GM12873 (cell line): ENCODE results near the gene INTS1.

ENCODE experiments used
- CTCF ChIP-seq: IDR thresholded peaks from 2 replicates; pipeline ENCODE4 v1.5.1; 2012; ENCODE audit warnings: low read depth, mild to moderate bottlenecking, moderate library complexity, low read length, control low read depth; ENCODE audit not compliant: insufficient read depth; ENCODE audit errors: missing control alignments

INTS1 gene

GRCh38 chr7:1449951-1450350 is 54.2 kb downstream of the INTS1 start:
- no peak for TF ChIP-seq CTCF

- TF ChIP-seq CTCF = no peak
Measured at GRCh38 chr7:1449501-1449900, 54.7 kb downstream of the INTS1 start.

GRCh38 chr7:1448958-1449357 is 55.2 kb downstream of the INTS1 start:
- TF ChIP-seq CTCF = peak; percentile 6

- no peak for TF ChIP-seq CTCF
Measured at GRCh38 chr7:1447551-1448244, 56.5 kb downstream of the INTS1 start.

GRCh38 chr7:1447112-1447511 is 57.1 kb downstream of the INTS1 start:
- TF ChIP-seq CTCF = no peak

- TF ChIP-seq CTCF = no peak
Measured at GRCh38 chr7:1446620-1447032, 57.6 kb downstream of the INTS1 start.

- TF ChIP-seq CTCF = no peak
Measured at GRCh38 chr7:1445341-1445740, 58.8 kb downstream of the INTS1 start.
